ENCODE measurements around the gene PPP1R36.
"Not testable (repeated sequence)": the region's sequence is repeated elsewhere in the genome, so short reads cannot be mapped to it uniquely, and the experiment has no call there.

PPP1R36 gene

DNA sequence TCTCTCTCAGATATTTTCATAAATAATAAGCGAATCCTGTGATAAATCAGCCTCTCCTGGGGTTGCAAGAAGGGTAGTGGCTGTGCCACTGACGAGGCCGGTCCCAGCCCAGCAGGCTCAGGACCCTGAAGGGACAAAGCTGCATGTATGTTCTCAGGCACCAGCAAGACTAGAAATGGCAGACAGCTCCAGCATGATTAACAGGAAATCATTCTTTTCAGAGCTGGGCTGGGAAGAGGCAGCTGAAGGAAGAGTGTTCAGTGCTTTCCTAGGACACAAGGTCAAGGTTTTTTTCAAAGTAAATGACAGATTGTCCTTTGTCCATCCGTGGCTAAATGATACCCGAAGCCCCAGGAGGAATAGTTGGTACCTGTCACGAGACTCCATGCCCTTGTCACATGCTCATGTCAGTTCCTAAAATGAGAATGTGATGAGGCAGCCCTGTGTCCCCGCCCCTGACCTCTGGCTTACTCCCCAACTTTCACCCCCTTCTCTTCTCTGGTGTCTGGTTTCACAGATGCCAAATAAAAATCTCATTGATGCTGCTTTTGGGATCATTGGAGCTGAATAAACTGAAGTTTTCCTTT, 65.1 kb downstream of the PPP1R36 start:
- DNase-seq: no peak

DNA sequence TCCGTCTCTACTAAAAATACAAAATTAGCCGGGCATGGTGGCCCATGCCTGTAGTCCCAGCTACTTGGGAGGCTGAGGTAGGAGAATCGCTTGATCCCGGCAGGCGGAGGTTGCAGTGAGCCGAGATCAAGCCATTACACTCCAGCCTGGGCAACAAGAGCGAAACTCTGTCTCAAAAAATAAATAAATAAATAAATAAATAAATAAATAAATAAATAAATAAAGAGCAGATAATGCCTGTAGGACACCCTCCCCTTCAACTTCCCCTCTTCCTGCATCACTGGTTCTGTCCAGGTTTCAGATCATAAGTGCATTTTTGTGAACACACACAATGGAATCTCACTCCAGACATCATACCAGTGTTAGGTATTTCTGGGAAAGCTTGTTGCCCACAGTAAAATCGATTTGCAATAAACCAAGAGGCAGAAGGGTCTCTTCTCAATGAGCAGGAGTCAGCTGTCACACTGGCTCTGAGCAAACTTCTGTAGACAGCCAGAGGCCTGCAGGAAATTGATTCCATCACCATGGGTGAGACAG, 68.2 kb downstream of the PPP1R36 start:
- not testable (repeated sequence) for DNase-seq

DNA sequence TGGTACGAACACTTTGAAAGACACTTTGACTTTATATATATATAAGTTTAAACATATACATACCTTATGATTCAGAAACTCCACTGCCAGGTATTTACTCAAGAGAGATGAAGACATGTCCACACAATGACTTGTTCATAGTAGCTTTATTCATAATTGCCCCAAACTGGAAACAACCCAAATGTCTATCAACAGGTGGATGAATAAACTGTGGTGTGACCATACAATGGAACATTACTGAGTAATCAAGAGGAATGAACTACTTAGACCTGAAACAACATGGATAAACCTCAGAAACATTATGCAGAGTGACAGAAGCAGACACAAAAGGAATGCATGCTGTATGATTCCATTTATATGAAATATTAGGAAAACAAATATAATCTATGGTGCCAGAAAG, 71.1 kb downstream of the PPP1R36 start:
- no peak for DNase-seq

GRCh38 chr14:64623554-64624165, 73.9 kb downstream of the PPP1R36 start:
- DNase-seq: no peak

- no peak for DNase-seq
Observed at GRCh38 chr14:64625386-64626232, 75.8 kb downstream of the PPP1R36 start.

- no peak for DNase-seq
Observed at GRCh38 chr14:64628940-64629408, 79.2 kb downstream of the PPP1R36 start.

- DNase-seq: no peak
Observed at GRCh38 chr14:64630778-64631177, 81.0 kb downstream of the PPP1R36 start.

DNA sequence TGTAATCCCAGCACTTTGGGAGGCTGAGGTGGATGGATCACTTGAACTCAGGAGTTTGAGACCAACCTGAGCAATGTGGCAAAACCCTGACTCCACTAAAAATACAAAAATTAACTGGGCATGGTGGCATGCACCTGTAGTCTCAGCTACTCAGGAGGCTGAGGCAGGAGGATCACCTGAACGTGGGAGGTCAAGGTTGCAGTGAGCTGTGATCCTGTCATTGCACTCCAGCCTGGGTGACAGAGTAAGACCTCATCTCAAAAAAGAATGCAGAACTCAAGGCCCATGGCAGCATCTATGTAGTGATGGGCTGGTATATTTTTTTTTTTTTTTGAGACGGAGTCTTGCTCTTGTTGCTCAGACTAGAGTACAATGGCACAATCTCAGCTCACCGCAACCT, 81.5 kb downstream of the PPP1R36 start:
- DNase-seq: not testable (repeated sequence)

GRCh38 chr14:64632056-64632455, 82.3 kb downstream of the PPP1R36 start:
- no peak for DNase-seq

- DNase-seq: no peak
Observed at GRCh38 chr14:64634558-64634957, 84.8 kb downstream of the PPP1R36 start.

GRCh38 chr14:64636208-64636979, 86.6 kb downstream of the PPP1R36 start:
- peak; percentile 23 to 61 for DNase-seq

GRCh38 chr14:64636980-64637429, 87.2 kb downstream of the PPP1R36 start:
- no peak for DNase-seq

DNA sequence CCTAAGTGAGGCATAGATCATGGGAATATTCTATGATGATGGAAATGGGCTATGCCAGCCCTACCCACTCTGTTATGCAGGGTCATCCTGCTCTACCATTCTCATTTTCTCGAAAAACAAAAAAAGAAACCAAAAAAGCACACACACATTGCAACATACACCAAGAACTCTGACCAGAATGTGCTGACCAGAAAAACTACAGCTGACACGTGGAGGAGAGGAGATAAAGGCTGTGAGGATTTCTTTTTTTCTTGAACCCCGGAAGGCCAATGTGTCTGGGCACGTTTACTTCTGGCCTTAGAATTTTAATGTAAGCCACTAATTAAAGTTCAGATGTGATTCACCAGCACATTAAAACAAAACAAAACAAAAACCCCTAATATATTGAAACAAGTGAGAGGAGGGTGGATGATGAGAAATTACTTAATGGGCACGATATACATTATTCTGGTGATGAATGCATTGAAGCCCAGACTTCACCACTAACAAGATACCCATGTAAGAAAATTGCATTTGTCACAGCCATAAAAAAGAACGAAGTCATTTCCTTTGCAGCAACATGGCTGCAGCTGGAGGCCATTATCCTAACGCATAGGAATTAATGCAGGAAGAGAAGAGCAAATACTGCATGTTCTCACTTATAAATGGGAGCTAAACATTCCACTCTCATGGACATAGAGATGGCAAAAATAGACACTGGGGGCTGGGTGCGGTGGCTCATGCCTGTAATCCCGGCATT, 88.1 kb downstream of the PPP1R36 start:
- no peak for DNase-seq

- DNase-seq: no peak
Observed at GRCh38 chr14:64638625-64639024, 88.9 kb downstream of the PPP1R36 start.

Measured in bone marrow (tissue), 2 donors.